Daoy (cell line): ENCODE data around the gene SUGT1. TPM values are rescaled to one million over a fixed set of nuclear protein-coding genes. Genes with fewer than 3 reads are reported as not detected.
"Not testable (repeated sequence)": the region's sequence is repeated elsewhere in the genome, so short reads cannot be mapped to it uniquely, and the experiment has no call there.

Experiments used
- DNase-seq: peaks from one replicate; pipeline ENCODE4 v3.0.0-alpha.2; 2015; ENCODE audit warnings: low read depth
- total RNA-seq: library from RNA; depleted of rRNA; stranded (reverse); fragments of >200 nt; shearing (Covaris generic); gene quantifications from 2 replicates; pipeline ENCODE4 v1.2.3, GENCODE V29; 2014

SUGT1 gene
- total RNA-seq, 1 experiment from 2014 or later: 64.2 TPM

GRCh38 chr13:52669677-52670076 is 17.0 kb downstream of the SUGT1 start:
- DNase-seq: no peak

GRCh38 chr13:52670726-52671125 is 18.1 kb downstream of the SUGT1 start:
- no peak for DNase-seq

GRCh38 chr13:52673465-52673864 is 20.8 kb downstream of the SUGT1 start:
- DNase-seq: no peak

GRCh38 chr13:52677823-52678222 is 25.2 kb downstream of the SUGT1 start:
- DNase-seq: no peak

GRCh38 chr13:52685806-52686205 is 33.2 kb downstream of the SUGT1 start:
- DNase-seq: not testable (repeated sequence)

GRCh38 chr13:52686376-52686775 is 33.7 kb downstream of the SUGT1 start:
- peak; percentile 4 for DNase-seq

GRCh38 chr13:52695856-52696255 is 43.2 kb downstream of the SUGT1 start:
- DNase-seq: no peak

GRCh38 chr13:52696566-52696965 is 43.9 kb downstream of the SUGT1 start:
- no peak for DNase-seq

- no peak for DNase-seq
These were observed 49.3 kb downstream of the SUGT1 start for GRCh38 chr13:52701728-52702465.

- DNase-seq: no peak
These were observed 50.8 kb downstream of the SUGT1 start for GRCh38 chr13:52703482-52703881.

- DNase-seq: no peak
These were observed 53.4 kb downstream of the SUGT1 start for GRCh38 chr13:52706081-52706480.

GRCh38 chr13:52707375-52707774 is 54.7 kb downstream of the SUGT1 start:
- no peak for DNase-seq

- not testable (repeated sequence) for DNase-seq
These were observed 55.6 kb downstream of the SUGT1 start for GRCh38 chr13:52708266-52708665.

- DNase-seq: no peak
These were observed 58.6 kb downstream of the SUGT1 start for GRCh38 chr13:52711286-52711685.

GRCh38 chr13:52712385-52712784 is 59.7 kb downstream of the SUGT1 start:
- no peak for DNase-seq

- no peak for DNase-seq
These were observed 61.3 kb downstream of the SUGT1 start for GRCh38 chr13:52713894-52714293.

GRCh38 chr13:52720904-52721303 is 68.3 kb downstream of the SUGT1 start:
- DNase-seq: peak; percentile 15

GRCh38 chr13:52721356-52721755 is 68.7 kb downstream of the SUGT1 start:
- not testable (repeated sequence) for DNase-seq

GRCh38 chr13:52723181-52723580 is 70.5 kb downstream of the SUGT1 start:
- DNase-seq: no peak

GRCh38 chr13:52725302-52725701 is 72.7 kb downstream of the SUGT1 start:
- no peak for DNase-seq

- DNase-seq: no peak
These were observed 73.6 kb downstream of the SUGT1 start for GRCh38 chr13:52726258-52726657.

GRCh38 chr13:52734075-52734623 is 81.5 kb downstream of the SUGT1 start:
- no peak for DNase-seq

- no peak for DNase-seq
These were observed 84.3 kb downstream of the SUGT1 start for GRCh38 chr13:52736891-52737290.

GRCh38 chr13:52737451-52737850 is 84.8 kb downstream of the SUGT1 start:
- DNase-seq: no peak
